ENCODE measurements around the gene SGK1. TPM values are rescaled to one million over a fixed set of nuclear protein-coding genes. Genes with fewer than 3 reads are reported as not detected.

The SGK1 gene
- total RNA-seq, 1 experiment from 2014 or later: 2.4 TPM

DNA sequence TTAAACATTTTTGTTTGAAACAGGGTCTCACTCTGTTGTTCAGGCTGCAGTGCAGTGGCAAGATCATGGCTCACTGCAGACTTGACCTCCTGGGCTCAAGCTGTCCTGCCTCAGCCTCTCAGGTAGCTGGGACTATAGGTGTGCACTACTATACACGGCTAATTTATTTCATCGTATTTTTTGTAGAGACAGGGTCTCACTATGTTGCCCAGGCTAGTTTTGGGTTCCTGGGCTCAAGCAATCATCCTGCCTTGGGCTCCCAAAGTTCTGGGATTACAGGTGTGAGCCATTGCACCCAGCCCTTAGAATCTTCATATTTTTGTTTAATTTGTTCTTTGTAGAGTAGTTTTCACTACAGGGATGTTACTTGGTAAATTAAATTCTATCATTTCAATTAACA, 67.1 kb downstream of the SGK1 start:
- Histone ChIP-seq H3K9me3 (ENCODE audit: low read length) (no peaks in the 10 kb centered on the region), H3K27me3 (ENCODE audit: low read length) (no peaks in the 10 kb centered on the region), H2AFZ (ENCODE audit: low read length) (no peak overlapping the region), H3K79me2 (ENCODE audit: low read length) (no peaks in the 10 kb centered on the region), H3K4me1 (ENCODE audit: low read length) (no peaks in the 10 kb centered on the region), H3K27ac (ENCODE audit: low read length) (no peak overlapping the region), H3K9me2 (replicated peaks; ENCODE audit: insufficient read depth, low read length) (no peaks in the 10 kb centered on the region), H4K20me1 (ENCODE audit: insufficient read depth, low read depth, low read length) (no peaks in the 10 kb centered on the region), H3K4me2 (ENCODE audit: low read depth, low read length, poor library complexity, severe bottlenecking) (no peak overlapping the region), H3K4me3 (ENCODE audit: low read length) (no peak overlapping the region), H3K9ac (ENCODE audit: low read length) (no peak overlapping the region), H3K36me3 (ENCODE audit: insufficient read depth, low read length) (no peaks in the 10 kb centered on the region)
- no peak for DNase-seq

DNA sequence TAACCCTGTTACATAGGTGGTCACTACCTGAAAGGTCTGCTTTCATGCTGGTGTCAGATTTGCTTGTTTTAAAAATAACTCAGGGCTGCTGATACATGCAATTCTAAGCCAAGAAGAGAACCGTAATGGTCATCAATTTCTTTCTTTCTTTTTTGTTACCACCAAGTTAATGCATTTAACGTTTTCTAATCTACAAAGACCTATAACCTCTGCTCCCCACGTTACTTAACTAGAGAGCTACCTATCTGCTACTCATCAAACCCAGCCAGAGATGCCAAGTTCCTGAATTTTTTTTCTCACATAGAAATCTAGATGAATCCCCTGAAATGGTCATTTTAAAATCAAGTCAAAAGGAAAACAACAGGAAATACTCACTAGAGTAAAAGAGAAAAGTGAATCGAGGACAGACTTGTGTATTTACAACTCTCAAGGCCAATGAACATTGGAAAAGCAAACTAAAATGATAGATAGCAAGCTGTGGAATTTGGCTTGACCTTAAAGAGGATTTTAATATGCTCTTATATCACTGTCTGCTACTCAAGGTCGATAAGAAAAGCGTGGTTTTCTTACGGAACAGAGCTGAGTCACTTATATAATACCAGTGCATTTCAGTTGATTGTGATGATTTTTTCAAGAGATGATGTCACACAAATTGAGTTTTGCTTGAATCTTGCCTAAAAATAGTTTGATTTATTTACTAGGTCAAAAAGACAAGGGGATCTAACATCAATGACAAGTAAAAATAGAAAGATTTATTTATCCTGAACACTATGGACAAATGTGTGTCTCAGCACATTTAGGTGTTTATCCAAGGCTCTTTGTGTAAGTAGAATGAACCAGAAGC, 67.9 kb downstream of the SGK1 start:
- DNase-seq: no peak
- H3K9me2 ChIP-seq (replicated peaks; ENCODE audit: insufficient read depth, low read length): no peaks in the 10 kb centered on the region
- no peaks in the 10 kb centered on the region for H3K36me3 ChIP-seq (ENCODE audit: insufficient read depth, low read length)
- H2AFZ ChIP-seq (ENCODE audit: low read length): no peak overlapping the region
- no peak overlapping the region for H3K4me3 ChIP-seq (ENCODE audit: low read length)
- no peaks in the 10 kb centered on the region for H3K4me1 ChIP-seq (ENCODE audit: low read length)
- no peak overlapping the region for H3K9ac ChIP-seq (ENCODE audit: low read length)
- H3K9me3 ChIP-seq (ENCODE audit: low read length): no peaks in the 10 kb centered on the region
- H3K27ac ChIP-seq (ENCODE audit: low read length): no peak overlapping the region
- H4K20me1 ChIP-seq (ENCODE audit: insufficient read depth, low read depth, low read length): no peaks in the 10 kb centered on the region
- no peaks in the 10 kb centered on the region for H3K27me3 ChIP-seq (ENCODE audit: low read length)
- H3K79me2 ChIP-seq (ENCODE audit: low read length): no peaks in the 10 kb centered on the region
- no peak overlapping the region for H3K4me2 ChIP-seq (ENCODE audit: low read depth, low read length, poor library complexity, severe bottlenecking)

- Histone ChIP-seq H3K27ac (ENCODE audit: low read length) (no peak overlapping the region), H3K4me3 (ENCODE audit: low read length) (no peak overlapping the region), H3K4me1 (ENCODE audit: low read length) (no peaks in the 10 kb centered on the region), H3K79me2 (ENCODE audit: low read length) (no peaks in the 10 kb centered on the region), H3K9me2 (replicated peaks; ENCODE audit: insufficient read depth, low read length) (no peaks in the 10 kb centered on the region), H3K4me2 (ENCODE audit: low read depth, low read length, poor library complexity, severe bottlenecking) (no peak overlapping the region), H3K9me3 (ENCODE audit: low read length) (no peaks in the 10 kb centered on the region), H4K20me1 (ENCODE audit: insufficient read depth, low read depth, low read length) (no peaks in the 10 kb centered on the region), H2AFZ (ENCODE audit: low read length) (no peak overlapping the region), H3K36me3 (ENCODE audit: insufficient read depth, low read length) (no peaks in the 10 kb centered on the region), H3K9ac (ENCODE audit: low read length) (no peak overlapping the region), H3K27me3 (ENCODE audit: low read length) (no peaks in the 10 kb centered on the region)
- no peak for DNase-seq
These were observed 68.6 kb downstream of the SGK1 start for GRCh38 chr6:134249239-134249758.

GRCh38 chr6:134247844-134248580, 69.9 kb downstream of the SGK1 start:
- no peaks in the 10 kb centered on the region for H3K4me1 ChIP-seq (ENCODE audit: low read length)
- no peak overlapping the region for H3K27ac ChIP-seq (ENCODE audit: low read length)
- no peak overlapping the region for H3K9ac ChIP-seq (ENCODE audit: low read length)
- H2AFZ ChIP-seq (ENCODE audit: low read length): no peak overlapping the region
- H3K9me2 ChIP-seq (replicated peaks; ENCODE audit: insufficient read depth, low read length): no peaks in the 10 kb centered on the region
- H3K79me2 ChIP-seq (ENCODE audit: low read length): no peaks in the 10 kb centered on the region
- no peaks in the 10 kb centered on the region for H4K20me1 ChIP-seq (ENCODE audit: insufficient read depth, low read depth, low read length)
- H3K9me3 ChIP-seq (ENCODE audit: low read length): no peaks in the 10 kb centered on the region
- no peak overlapping the region for H3K4me2 ChIP-seq (ENCODE audit: low read depth, low read length, poor library complexity, severe bottlenecking)
- no peaks in the 10 kb centered on the region for H3K27me3 ChIP-seq (ENCODE audit: low read length)
- no peak overlapping the region for H3K4me3 ChIP-seq (ENCODE audit: low read length)
- H3K36me3 ChIP-seq (ENCODE audit: insufficient read depth, low read length): no peaks in the 10 kb centered on the region
- no peak for DNase-seq

GRCh38 chr6:134247231-134247833, 70.6 kb downstream of the SGK1 start:
- Histone ChIP-seq H3K27me3 (ENCODE audit: low read length) (no peaks in the 10 kb centered on the region), H3K9ac (ENCODE audit: low read length) (no peak overlapping the region), H3K4me1 (ENCODE audit: low read length) (no peaks in the 10 kb centered on the region), H3K36me3 (ENCODE audit: insufficient read depth, low read length) (no peaks in the 10 kb centered on the region), H2AFZ (ENCODE audit: low read length) (no peak overlapping the region), H4K20me1 (ENCODE audit: insufficient read depth, low read depth, low read length) (no peaks in the 10 kb centered on the region), H3K27ac (ENCODE audit: low read length) (no peak overlapping the region), H3K4me2 (ENCODE audit: low read depth, low read length, poor library complexity, severe bottlenecking) (no peak overlapping the region), H3K9me2 (replicated peaks; ENCODE audit: insufficient read depth, low read length) (no peaks in the 10 kb centered on the region), H3K9me3 (ENCODE audit: low read length) (no peaks in the 10 kb centered on the region), H3K4me3 (ENCODE audit: low read length) (no peak overlapping the region), H3K79me2 (ENCODE audit: low read length) (no peaks in the 10 kb centered on the region)
- no peak for DNase-seq

- H3K9ac ChIP-seq (ENCODE audit: low read length): no peak overlapping the region
- no peaks in the 10 kb centered on the region for H3K9me3 ChIP-seq (ENCODE audit: low read length)
- H3K79me2 ChIP-seq (ENCODE audit: low read length): no peaks in the 10 kb centered on the region
- no peak for DNase-seq
- no peaks in the 10 kb centered on the region for H3K27me3 ChIP-seq (ENCODE audit: low read length)
- no peaks in the 10 kb centered on the region for H3K4me1 ChIP-seq (ENCODE audit: low read length)
- H3K36me3 ChIP-seq (ENCODE audit: insufficient read depth, low read length): no peaks in the 10 kb centered on the region
- H4K20me1 ChIP-seq (ENCODE audit: insufficient read depth, low read depth, low read length): no peaks in the 10 kb centered on the region
- no peaks in the 10 kb centered on the region for H3K9me2 ChIP-seq (replicated peaks; ENCODE audit: insufficient read depth, low read length)
- H2AFZ ChIP-seq (ENCODE audit: low read length): no peak overlapping the region
- no peak overlapping the region for H3K4me3 ChIP-seq (ENCODE audit: low read length)
- no peak overlapping the region for H3K4me2 ChIP-seq (ENCODE audit: low read depth, low read length, poor library complexity, severe bottlenecking)
- H3K27ac ChIP-seq (ENCODE audit: low read length): no peak overlapping the region
These were observed 72.2 kb downstream of the SGK1 start for GRCh38 chr6:134245706-134246105.

DNA sequence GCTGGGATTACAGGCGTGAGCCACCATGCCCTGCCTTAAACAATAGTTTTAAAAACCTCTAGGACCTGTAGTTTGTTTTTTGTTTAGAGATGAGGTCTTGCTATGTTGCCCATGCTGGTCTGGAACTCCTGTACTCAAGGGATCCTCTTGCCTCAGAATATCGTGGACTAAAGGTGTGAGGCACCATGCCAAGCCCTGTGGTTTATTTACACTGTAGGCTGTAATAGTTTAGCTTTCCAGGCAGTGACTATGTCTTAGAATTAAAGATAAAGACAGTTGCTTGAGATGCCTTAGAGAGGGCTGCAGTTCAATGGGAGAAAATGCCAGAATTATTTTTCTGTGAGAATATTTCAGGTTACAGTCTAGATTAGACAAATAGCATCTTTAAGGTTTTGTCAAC, 72.9 kb downstream of the SGK1 start:
- Histone ChIP-seq H3K9me3 (ENCODE audit: low read length) (no peaks in the 10 kb centered on the region), H3K36me3 (ENCODE audit: insufficient read depth, low read length) (no peaks in the 10 kb centered on the region), H3K4me2 (ENCODE audit: low read depth, low read length, poor library complexity, severe bottlenecking) (no peak overlapping the region), H3K9me2 (replicated peaks; ENCODE audit: insufficient read depth, low read length) (no peaks in the 10 kb centered on the region), H3K79me2 (ENCODE audit: low read length) (no peaks in the 10 kb centered on the region), H4K20me1 (ENCODE audit: insufficient read depth, low read depth, low read length) (no peaks in the 10 kb centered on the region), H3K9ac (ENCODE audit: low read length) (no peak overlapping the region), H3K4me1 (ENCODE audit: low read length) (no peaks in the 10 kb centered on the region), H3K27me3 (ENCODE audit: low read length) (no peaks in the 10 kb centered on the region), H3K27ac (ENCODE audit: low read length) (no peak overlapping the region), H3K4me3 (ENCODE audit: low read length) (no peak overlapping the region), H2AFZ (ENCODE audit: low read length) (no peak overlapping the region)
- DNase-seq: no peak

All from Karpas-422 (cell line).